Left lung (tissue), 10 donors: Measurements from ENCODE around the gene HOXB6. TPM values are rescaled to one million over a fixed set of nuclear protein-coding genes. Genes with fewer than 3 reads are reported as not detected.

Experiments used
- ATAC-seq: fragments of 200-7000 bp; cut with Tn5 transposase; one replicate; pipeline ENCODE4 v1.9.1; 2020; ENCODE audit warnings: moderate library complexity
- DNase-seq, 4 donors: peaks; one replicate each; pipeline ENCODE4 v3.0.0-alpha.2; 2013 to 2020
- H3K27ac ChIP-seq, 2 donors: fragments of 200-600 bp; sonication (generic) in 1 of 2; one replicate each; pipeline versions ENCODE4 v1.5.0 to v1.8.0; 2020 to 2021
- H3K27me3 ChIP-seq, 2 donors: fragments of 200-600 bp; sonication (generic) in 1 of 2; one replicate each; pipeline versions ENCODE4 v1.5.0 to v1.8.0; 2020 to 2021
- H3K36me3 ChIP-seq, 2 donors: fragments of 200-600 bp; sonication (generic) in 1 of 2; one replicate each; pipeline versions ENCODE4 v1.5.0 to v1.8.0; 2020 to 2021
- H3K4me1 ChIP-seq, 2 donors: fragments of 200-600 bp; one replicate each; pipeline ENCODE4 v1.8.0; 2021
- H3K4me3 ChIP-seq, 2 donors: fragments of 200-600 bp; sonication (generic) in 1 of 2; one replicate each; pipeline versions ENCODE4 v1.5.0 to v1.8.0; 2020 to 2021; ENCODE audit warnings: mild to moderate bottlenecking in 1 of 2
- H3K9me3 ChIP-seq, 2 donors: fragments of 200-600 bp; sonication (generic) in 1 of 2; one replicate each; pipeline versions ENCODE4 v1.5.0 to v1.8.0; 2020 to 2021
- intact Hi-C, 2 donors: fragments of 100-400 bp; cut with DNase I; formaldehyde crosslinking; loops; one replicate each; pipeline versions ENCODE4 v1.11.2 to v1.14.2; 2022
- polyA plus RNA-seq, 6 donors: library from polyadenylated mRNA; unstranded; fragments of 120-200 nt; gene quantifications; one replicate each; pipeline ENCODE4 v1.2.1, GENCODE V29; 2013; ENCODE audit not compliant: insufficient read length in 6 of 6
- total RNA-seq, 2 donors: library from RNA; stranded (reverse); fragmentation: NEBNext Ultra II Directional; extraction: Animal tissue kit (Norgen Biotek cat#: 25700); gene quantifications; one replicate each; pipeline ENCODE4 v1.2.1, GENCODE V29; 2021
- TF ChIP-seq, protein P1 (sequence below), 2 donors: fragments of 200-600 bp; sonication (generic) in 1 of 2; IDR thresholded peaks; one replicate each; pipeline versions ENCODE4 v1.5.0 to v1.8.0; 2021; ENCODE audit warnings: antibody characterized with exemption in 2 of 2
- donor health status: DM: no; HTN: yes; CAD: no.
- donor health status: DM: no; HTN: no; CAD: no.

HOXB6 gene
- total and polyA plus RNA-seq, 8 donors, result 5.1 to 17.1 (median 12.1) TPM

DNA sequence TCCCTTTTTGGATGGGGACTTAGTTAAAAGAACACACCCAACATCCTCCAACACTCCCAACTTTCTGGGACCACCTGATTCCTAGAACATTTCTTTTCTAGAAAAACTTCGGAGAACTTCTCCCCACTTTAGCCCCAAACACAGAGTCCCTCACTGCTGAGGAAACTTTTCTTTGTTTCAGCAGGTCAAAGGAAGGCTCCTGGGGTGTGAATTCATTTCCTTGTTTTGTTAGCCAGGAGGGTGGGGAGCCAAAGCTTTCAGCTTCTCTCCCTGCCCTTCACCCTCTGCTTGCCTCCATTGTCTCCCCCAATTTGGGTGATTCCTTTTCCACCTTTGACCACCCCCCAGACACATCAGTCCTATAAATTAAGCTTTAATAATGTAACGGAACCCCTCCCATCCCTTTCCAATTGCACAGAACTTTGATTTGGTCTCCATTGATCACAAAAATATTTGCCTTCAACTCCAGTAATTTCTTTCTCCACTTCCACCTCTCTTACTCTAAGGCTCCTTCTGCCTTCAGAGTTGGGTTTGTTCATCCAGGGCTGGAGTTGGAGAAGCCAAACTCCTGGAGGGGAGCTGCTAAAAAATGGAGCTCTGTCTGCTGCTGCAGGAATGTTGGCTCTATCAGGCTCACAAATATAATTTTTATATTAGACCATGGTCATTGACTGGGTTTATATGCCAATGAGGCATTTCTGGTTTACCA is 37.0 kb downstream of the HOXB6 start:
- DNase-seq (no peak), ATAC-seq (no peak)
- TF ChIP-seq, protein P1, sequence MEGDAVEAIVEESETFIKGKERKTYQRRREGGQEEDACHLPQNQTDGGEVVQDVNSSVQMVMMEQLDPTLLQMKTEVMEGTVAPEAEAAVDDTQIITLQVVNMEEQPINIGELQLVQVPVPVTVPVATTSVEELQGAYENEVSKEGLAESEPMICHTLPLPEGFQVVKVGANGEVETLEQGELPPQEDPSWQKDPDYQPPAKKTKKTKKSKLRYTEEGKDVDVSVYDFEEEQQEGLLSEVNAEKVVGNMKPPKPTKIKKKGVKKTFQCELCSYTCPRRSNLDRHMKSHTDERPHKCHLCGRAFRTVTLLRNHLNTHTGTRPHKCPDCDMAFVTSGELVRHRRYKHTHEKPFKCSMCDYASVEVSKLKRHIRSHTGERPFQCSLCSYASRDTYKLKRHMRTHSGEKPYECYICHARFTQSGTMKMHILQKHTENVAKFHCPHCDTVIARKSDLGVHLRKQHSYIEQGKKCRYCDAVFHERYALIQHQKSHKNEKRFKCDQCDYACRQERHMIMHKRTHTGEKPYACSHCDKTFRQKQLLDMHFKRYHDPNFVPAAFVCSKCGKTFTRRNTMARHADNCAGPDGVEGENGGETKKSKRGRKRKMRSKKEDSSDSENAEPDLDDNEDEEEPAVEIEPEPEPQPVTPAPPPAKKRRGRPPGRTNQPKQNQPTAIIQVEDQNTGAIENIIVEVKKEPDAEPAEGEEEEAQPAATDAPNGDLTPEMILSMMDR (IDR thresholded peaks at IDR 0.05), result no peak
- Histone ChIP-seq H3K4me1 (peaks cover 3 to 19% of the 10 kb centered on the region in 2 donors), H3K27me3 (peaks cover 48 to 100% of the 10 kb centered on the region in 2 donors), H3K9me3 (no peaks in the 10 kb centered on the region), H3K4me3 (no peak overlapping the region), H3K27ac (peak overlapping the region; percentile 3 to 95), H3K36me3 (no peaks in the 10 kb centered on the region)
- intact Hi-C loops, result no loop called here

- no peak for ATAC-seq
- TF ChIP-seq, protein P1 (IDR thresholded peaks at IDR 0.05), result no peak
Measured at GRCh38 chr17:48567209-48567608, 37.6 kb downstream of the HOXB6 start.

DNA sequence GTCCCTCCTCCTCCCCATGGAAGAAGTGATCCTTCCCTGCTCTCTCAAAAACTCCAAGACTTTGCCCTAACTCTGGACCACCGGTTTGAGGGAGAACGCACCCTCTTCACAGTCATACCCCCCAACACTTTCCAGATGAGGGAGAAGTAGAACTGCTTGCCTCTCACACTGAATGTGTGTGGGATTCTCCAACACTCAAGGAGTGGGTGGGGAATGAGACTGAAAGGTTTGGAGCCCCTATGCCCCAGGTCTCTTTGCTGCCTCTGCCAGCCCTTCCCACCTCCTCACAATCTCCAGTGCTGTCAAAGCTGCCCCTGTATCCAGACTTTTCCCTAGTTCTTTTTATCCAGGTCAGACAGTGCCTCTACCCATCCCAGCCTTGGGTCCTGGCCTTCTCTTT is 38.1 kb downstream of the HOXB6 start:
- DNase-seq, result no peak
- Histone ChIP-seq H3K36me3 (no peaks in the 10 kb centered on the region), H3K9me3 (no peaks in the 10 kb centered on the region), H3K27me3 (peaks cover 43 to 100% of the 10 kb centered on the region in 2 donors), H3K4me1 (peaks cover 3 to 19% of the 10 kb centered on the region in 2 donors), H3K27ac (no peak overlapping the region), H3K4me3 (no peak overlapping the region)
- TF ChIP-seq, protein P1 (IDR thresholded peaks at IDR 0.05), result no peak
- intact Hi-C loops, result no loop called here
- ATAC-seq, result no peak

More at GRCh38 chr17:48567209-48567608, 37.6 kb downstream of the HOXB6 start:
- Histone ChIP-seq H3K9me3 (no peaks in the 10 kb centered on the region), H3K4me3 (no peak overlapping the region), H3K36me3 (no peaks in the 10 kb centered on the region), H3K27me3 (peaks cover 43 to 100% of the 10 kb centered on the region in 2 donors), H3K27ac (peak overlapping the region in 1 of 2 donors; percentile 95), H3K4me1 (peaks cover 3 to 19% of the 10 kb centered on the region in 2 donors)
- intact Hi-C loops, result no loop called here
- DNase-seq, result no peak

DNA sequence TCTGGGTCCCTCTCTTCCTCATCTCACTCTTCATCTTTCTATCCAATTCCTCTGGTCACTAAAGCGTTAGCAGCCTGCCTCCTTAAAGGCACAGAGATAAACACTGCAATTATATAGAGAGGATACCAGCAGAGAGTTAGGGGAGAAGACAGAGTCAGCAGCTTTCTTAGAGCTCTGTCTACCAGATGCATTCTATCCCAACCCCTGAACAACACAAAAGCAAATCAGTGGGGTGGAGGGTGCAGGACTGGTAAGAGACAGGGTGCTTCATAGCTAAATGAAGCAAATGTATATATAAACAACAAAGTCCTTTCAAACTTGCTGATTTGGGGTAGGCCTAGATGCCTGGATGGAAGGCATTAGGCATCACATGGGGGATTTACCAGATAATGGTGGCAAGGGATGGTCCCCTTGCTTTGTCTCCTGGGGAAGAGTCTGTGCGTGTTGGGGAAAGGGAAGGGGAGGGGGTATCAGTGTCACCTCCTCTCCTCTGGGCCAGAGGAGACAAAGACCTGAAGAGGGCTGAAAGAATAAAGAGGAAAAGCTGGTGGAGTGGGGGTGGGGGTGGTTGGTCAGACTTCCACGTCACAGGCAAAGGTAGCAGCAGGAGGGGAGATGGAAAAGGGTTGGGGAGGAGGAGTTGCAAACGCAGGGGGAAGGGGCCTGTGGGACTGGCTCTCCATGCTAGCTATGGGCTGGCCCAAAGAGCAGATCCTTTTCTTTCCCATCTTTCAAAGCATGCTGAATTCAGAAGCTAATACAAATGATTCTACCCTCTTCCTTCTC is 38.7 kb downstream of the HOXB6 start:
- no peak for DNase-seq
- H3K27ac ChIP-seq, result no peak overlapping the region
- TF ChIP-seq, protein P1 (IDR thresholded peaks at IDR 0.05), result no peak

DNA sequence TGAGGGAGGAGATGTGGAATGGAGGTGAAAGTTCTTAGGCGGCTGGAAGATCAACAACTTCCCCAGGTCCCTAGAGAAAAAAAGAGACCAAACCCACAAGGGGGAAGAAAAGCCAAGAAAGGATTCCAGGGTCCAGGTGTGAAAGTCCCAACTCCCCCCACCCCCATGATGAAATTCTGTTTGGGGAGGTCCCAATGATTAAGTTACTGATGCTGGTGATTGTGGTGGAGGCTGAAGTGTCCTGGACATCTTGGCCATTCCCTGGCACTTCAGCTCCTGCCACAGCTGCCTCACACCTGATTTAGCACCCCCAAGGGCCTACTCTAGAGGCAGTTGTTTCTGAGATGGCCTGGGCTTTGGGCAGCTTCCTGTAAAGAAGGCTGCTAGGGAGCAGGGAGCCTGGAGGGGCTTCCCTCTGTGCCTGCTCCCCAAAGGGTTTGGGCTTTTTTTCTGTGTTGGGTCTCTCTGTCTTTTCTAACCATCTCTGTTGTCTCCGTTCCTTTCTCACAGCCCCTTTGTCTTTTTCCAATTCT is 39.7 kb downstream of the HOXB6 start:
- H3K4me1 ChIP-seq, result peaks cover 3 to 19% of the 10 kb centered on the region in 2 donors
- intact Hi-C loops, result no loop called here
- peak overlapping the region in 1 of 2 donors; percentile 67 for H3K27ac ChIP-seq
- DNase-seq, result no peak
- H3K27me3 ChIP-seq, result peaks cover 35 to 90% of the 10 kb centered on the region in 2 donors
- H3K4me3 ChIP-seq, result no peak overlapping the region
- TF ChIP-seq, protein P1 (IDR thresholded peaks at IDR 0.05), result no peak
- no peak for ATAC-seq
- H3K9me3 ChIP-seq, result no peaks in the 10 kb centered on the region
- H3K36me3 ChIP-seq, result no peaks in the 10 kb centered on the region

More for the DNA sequence above, 38.7 kb downstream of the HOXB6 start:
- Histone ChIP-seq H3K4me1 (peaks cover 3 to 19% of the 10 kb centered on the region in 2 donors), H3K27me3 (peaks cover 43 to 94% of the 10 kb centered on the region in 2 donors), H3K9me3 (no peaks in the 10 kb centered on the region), H3K36me3 (no peaks in the 10 kb centered on the region), H3K4me3 (no peak overlapping the region)
- no peak for ATAC-seq
- intact Hi-C loops, result no loop called here
